Activated naive CD8-positive, alpha-beta T cell treated with anti-CD3 and anti-CD28 coated beads, Interleukin-2, amount 10 ng/mL, durations not matched to agents 7 days and 5 days (primary cell): Measurements from ENCODE around the gene NEMF. TPM values are rescaled to one million over a fixed set of nuclear protein-coding genes. Genes with fewer than 3 reads are reported as not detected.
A peak's percentile ranks its signal among the peaks of the same experiment; 100 is the strongest.
"Not testable (repeated sequence)": the region's sequence is repeated elsewhere in the genome, so short reads cannot be mapped to it uniquely, and the experiment has no call there.

ENCODE experiments used
- ATAC-seq: fragments of 150-1000 bp; cut with Tn5 transposase; one replicate; pipeline ENCODE4 v1.10.0; 2021; ENCODE audit warnings: low read depth, moderate library complexity
- POLR2A ChIA-PET: fragments of 350-600 bp; sonication (Branson Sonifier 250); formaldehyde crosslinking; loops from one replicate; lab custom pipeline; 2021; ENCODE audit warnings: antibody characterized with exemption; lab: Charles Lee
- DNase-seq: peaks from one replicate; pipeline ENCODE4 v3.0.0; 2021
- H3K27ac Mint-ChIP-seq: one replicate; pipeline ENCODE4 v1.8.0; 2022; ENCODE audit warnings: mild to moderate bottlenecking, mixed read lengths
- H3K27me3 Mint-ChIP-seq: one replicate; pipeline ENCODE4 v1.8.0; 2022; ENCODE audit warnings: mild to moderate bottlenecking, moderate library complexity, mixed read lengths
- H3K36me3 Mint-ChIP-seq: one replicate; pipeline ENCODE4 v1.8.0; 2021; ENCODE audit warnings: mild to moderate bottlenecking, mixed read lengths
- H3K4me1 Mint-ChIP-seq: one replicate; pipeline ENCODE4 v1.8.0; 2021; ENCODE audit warnings: mixed read lengths
- H3K4me3 Mint-ChIP-seq: one replicate; pipeline ENCODE4 v1.8.0; 2022; ENCODE audit warnings: mild to moderate bottlenecking, moderate library complexity, mixed read lengths
- H3K9me3 Mint-ChIP-seq: one replicate; pipeline ENCODE4 v1.8.0; 2021; ENCODE audit warnings: mixed read lengths
- total RNA-seq, 2 experiments: library from RNA; stranded (reverse); gene quantifications; one replicate each; pipeline ENCODE4 v1.2.3, GENCODE V29; 2021

NEMF gene
- total RNA-seq, 2 experiments from 2014 or later = 90.1 to 91.1 TPM

DNA sequence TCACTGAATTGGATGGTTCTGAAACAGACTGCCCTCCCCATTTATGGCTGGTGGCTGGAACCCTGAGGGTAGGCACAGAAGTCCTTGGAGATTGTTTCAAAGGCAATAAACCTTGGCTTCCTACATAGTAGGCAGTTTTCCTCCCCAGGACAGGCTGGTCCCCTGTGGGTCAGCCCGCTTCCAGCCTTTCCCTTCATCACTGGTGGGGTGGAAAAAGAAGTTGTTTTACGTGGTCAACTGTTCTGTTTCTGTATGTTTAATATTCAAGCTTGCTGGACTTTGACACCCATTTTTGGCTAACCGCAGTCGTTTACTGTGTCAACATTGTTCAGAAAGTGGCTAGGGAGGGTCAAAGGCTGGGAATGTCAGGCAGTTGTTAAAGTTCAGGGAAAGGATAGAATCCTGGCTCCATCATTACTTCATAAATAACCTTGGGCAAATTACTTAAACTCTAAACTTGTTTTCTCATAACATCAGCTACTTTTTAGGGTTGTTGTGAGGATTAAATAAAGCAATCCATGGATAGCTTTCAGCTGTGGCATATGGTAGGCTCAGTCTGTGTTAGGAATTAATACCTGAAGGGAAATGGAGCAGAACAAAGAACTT, 82.3 kb downstream of the NEMF start:
- H3K27ac Mint-ChIP-seq = peak overlapping the region; percentile 54
- peaks cover 31% of the 10 kb centered on the region for H3K4me1 Mint-ChIP-seq
- no peaks in the 10 kb centered on the region for H3K27me3 Mint-ChIP-seq
- ATAC-seq (no peak), DNase-seq (no peak)
- peaks cover 7% of the 10 kb centered on the region for H3K36me3 Mint-ChIP-seq
- H3K9me3 Mint-ChIP-seq = no peaks in the 10 kb centered on the region
- POLR2A ChIA-PET = interaction anchor here (1.0 to 1.8 kb wide), 3 partner anchors 10 to 136 kb away, joined by 3 to 4 read pairs (median 3); partner anchors contain the start of gene DNAAF2
- H3K4me3 Mint-ChIP-seq = peak overlapping the region; percentile 52

DNA sequence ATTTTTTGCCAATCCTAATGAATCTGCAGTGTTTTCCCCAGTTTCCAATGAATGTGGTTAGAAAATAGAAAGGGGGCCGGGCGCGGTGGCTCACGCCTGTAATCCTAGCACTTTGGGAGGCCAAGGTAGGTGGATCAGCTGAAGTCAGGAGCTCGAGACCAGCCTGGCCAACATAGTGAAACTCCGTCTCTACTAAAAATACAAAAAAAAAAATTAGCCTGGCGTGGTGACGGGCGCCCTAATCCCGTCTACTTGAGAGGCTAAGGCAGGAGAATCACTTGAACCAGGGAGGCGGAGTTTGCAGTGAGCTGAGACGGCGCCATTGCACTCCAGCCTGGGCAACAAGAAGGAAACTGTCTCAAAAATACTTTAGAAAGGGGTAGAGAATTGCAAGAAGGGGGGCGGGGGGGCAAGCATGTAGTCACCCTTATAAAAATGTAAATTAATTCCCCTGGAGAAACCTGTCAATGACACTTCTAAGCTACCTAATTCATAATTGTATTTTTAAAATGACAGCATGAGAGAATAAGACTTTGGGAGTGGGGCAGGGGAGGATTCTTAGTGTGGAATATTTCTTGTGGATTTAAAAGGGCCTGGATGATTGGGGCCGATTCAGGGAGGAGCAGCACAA, 82.9 kb downstream of the NEMF start:
- POLR2A ChIA-PET = interaction anchor here (1.0 to 3.7 kb wide), 11 partner anchors 10 to 542 kb away, joined by 3 to 43 read pairs (median 19); partner anchors contain the start of genes DMAC2L, DNAAF2, KLHDC1 and L2HGDH
- Mint-ChIP-seq H3K27me3 (no peaks in the 10 kb centered on the region), H3K4me1 (peaks cover 28% of the 10 kb centered on the region), H3K27ac (peak overlapping the region; percentile 100), H3K4me3 (peak overlapping the region; percentile 98), H3K9me3 (no peaks in the 10 kb centered on the region), H3K36me3 (peaks cover 2% of the 10 kb centered on the region)
- DNase-seq = no peak
- ATAC-seq = no peak

DNA sequence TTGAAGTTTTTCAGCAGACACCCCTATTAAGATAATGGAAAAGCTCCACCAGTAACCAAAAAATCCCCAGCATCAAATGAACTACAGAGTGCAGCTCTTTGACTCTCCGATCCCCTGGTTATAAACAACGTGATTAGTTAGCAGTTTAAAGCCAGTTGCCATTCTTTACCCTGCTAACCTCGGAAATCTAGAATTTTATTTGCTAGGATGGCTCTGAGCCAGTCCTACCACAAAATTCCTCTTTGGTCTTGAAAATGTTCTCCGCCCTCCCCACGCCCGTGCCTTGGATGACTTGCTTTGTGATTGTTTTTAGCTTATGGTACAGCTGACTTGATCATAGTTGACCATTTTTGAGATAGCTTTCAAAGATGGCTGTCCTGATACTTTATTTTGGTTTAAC, 83.4 kb downstream of the NEMF start:
- peak overlapping the region; percentile 100 for H3K27ac Mint-ChIP-seq
- peak overlapping the region; percentile 98 for H3K4me3 Mint-ChIP-seq
- DNase-seq (no peak), ATAC-seq (no peak)
- peaks cover 26% of the 10 kb centered on the region for H3K4me1 Mint-ChIP-seq
- POLR2A ChIA-PET = interaction anchor here (0.6 to 3.7 kb wide), 14 partner anchors 7 to 594 kb away, joined by 3 to 43 read pairs (median 16); partner anchors contain the start of genes DMAC2L, DNAAF2, KLHDC1 and L2HGDH
- no peaks in the 10 kb centered on the region for H3K9me3 Mint-ChIP-seq
- H3K27me3 Mint-ChIP-seq = no peaks in the 10 kb centered on the region
- peaks cover 1% of the 10 kb centered on the region for H3K36me3 Mint-ChIP-seq

DNA sequence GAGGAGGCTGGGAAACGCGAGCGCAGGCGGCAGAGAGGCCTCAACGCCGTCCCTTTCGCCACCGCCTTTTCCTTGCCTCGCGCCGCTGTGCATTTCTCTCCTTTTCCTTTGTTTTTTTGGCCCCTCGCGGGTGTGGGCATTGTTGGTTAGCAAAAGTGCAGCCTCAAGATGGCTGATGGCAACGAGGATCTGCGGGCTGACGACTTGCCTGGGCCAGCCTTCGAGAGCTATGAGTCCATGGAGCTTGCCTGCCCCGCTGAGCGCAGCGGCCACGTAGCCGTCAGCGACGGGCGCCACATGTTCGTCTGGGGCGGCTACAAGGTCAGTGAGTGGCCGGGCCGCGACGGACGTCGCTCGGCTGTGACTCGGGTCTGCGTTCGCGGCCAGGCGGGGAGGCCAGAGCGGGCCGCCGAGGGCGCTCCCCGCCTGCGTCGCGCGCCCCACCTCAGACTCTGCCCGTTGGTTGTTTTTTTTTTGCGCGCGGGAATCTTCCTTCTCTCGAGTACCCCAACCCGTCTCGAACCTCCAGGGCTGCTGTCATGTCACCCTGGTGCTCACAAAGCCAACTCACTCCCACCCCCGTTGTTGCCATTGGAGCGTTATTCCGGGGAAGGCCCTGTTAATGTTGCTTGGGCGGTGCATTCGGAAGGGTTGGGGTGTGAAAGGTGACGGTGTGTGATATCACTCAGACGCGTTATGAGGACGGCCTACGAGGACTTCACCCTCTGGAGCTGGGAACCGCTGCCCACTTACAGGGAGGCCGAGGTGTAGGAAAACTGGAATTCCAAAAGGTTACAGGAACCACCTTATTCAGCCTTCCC, 84.1 kb downstream of the NEMF start:
- DNase-seq (peak; percentile 72), ATAC-seq (peak; percentile 51)
- H3K4me1 Mint-ChIP-seq = peaks cover 26% of the 10 kb centered on the region
- H3K9me3 Mint-ChIP-seq = no peaks in the 10 kb centered on the region
- H3K27me3 Mint-ChIP-seq = no peaks in the 10 kb centered on the region
- POLR2A ChIA-PET = interaction anchor here (0.6 to 3.7 kb wide), 28 partner anchors 8 to 971 kb away, joined by 3 to 43 read pairs (median 6); partner anchors contain the start of genes DMAC2L, DNAAF2, KLHDC1 and L2HGDH
- peak overlapping the region; percentile 100 for H3K27ac Mint-ChIP-seq
- H3K4me3 Mint-ChIP-seq = peak overlapping the region; percentile 98
- peaks cover 1% of the 10 kb centered on the region for H3K36me3 Mint-ChIP-seq

DNA sequence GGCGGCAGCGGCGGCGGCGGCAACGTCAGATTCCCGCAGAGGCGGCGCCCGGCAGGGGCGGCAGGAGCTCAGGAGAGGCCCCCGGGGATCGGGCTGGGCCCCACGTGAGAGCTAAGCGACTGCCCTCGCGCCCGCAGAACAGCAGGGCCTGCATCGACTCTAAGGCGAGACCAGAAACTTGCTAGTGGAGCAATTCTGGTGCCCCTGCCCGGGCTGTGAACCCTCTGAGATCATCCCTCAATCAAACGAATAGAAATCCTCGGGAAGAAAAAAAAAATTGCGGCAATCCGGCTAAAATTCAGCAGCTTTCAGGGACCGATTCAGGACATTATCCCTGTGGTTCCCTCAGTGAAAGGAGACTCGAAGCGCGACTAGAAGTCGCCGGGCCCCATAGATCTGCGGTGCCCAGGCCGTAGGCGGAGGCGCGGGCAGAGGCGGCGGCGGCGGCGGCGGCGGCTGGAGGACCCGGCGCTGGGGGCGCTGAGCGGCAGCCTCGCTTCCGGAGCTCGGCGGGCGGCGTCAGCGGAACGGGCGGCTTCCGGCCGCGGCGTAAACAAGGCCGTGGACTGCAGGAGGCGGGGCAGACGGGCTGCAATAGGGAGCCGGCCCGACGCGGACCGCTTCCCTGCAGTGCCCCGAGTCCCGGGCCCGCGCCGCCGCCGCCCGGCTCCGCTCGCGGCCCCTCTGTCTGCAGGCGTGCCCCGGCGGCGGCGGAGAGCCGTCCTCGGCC, 84.9 kb downstream of the NEMF start, which contains the start of gene KLHDC2:
Gene KLHDC2 (plus strand): TSS at position 583 of the 730 bp plus-strand sequence. CDS start 316 bp downstream, outside the sequence.
- H3K9me3 Mint-ChIP-seq = no peaks in the 10 kb centered on the region
- H3K4me3 Mint-ChIP-seq = peak within 1 kb of the TSS; percentile 98
- no peaks in the 10 kb centered on the region for H3K27me3 Mint-ChIP-seq
- H3K36me3 Mint-ChIP-seq = peaks cover 1% of the 10 kb centered on the region
- ATAC-seq = peak; percentile 88
- H3K27ac Mint-ChIP-seq = peak within 1 kb of the TSS; percentile 100
- peaks cover 26% of the 10 kb centered on the region for H3K4me1 Mint-ChIP-seq
- DNase-seq = peak; percentile 93
- POLR2A ChIA-PET = interaction anchor here (0.6 to 3.7 kb wide), 29 partner anchors 9 to 972 kb away, joined by 3 to 43 read pairs (median 6); partner anchors contain the start of genes ARF6, DMAC2L, DNAAF2 and KLHDC1

DNA sequence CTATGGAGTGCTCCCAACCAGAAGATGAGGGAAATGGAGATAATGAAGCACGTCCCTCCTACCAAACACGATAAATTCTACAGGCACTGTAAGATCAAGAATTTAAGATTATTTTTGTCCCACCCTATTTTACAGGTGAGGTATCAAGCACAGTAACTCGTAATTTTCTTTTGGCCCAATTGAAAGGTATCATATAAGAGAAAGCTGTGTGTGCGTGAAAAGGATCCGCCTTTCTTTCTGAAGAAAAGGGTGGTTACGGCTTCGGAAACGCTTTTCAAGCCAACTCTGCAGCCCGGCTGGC, 85.4 kb downstream of the NEMF start:
- H3K36me3 Mint-ChIP-seq = peaks cover 1% of the 10 kb centered on the region
- POLR2A ChIA-PET = interaction anchor here (0.6 to 3.7 kb wide), 24 partner anchors 14 to 972 kb away, joined by 3 to 43 read pairs (median 7); partner anchors contain the start of genes ARF6, DMAC2L, DNAAF2 and KLHDC1
- H3K27ac Mint-ChIP-seq = peak overlapping the region; percentile 98
- no peaks in the 10 kb centered on the region for H3K9me3 Mint-ChIP-seq
- H3K27me3 Mint-ChIP-seq = no peaks in the 10 kb centered on the region
- peaks cover 26% of the 10 kb centered on the region for H3K4me1 Mint-ChIP-seq
- ATAC-seq (no peak), DNase-seq (no peak)
- peak overlapping the region; percentile 82 for H3K4me3 Mint-ChIP-seq

DNA sequence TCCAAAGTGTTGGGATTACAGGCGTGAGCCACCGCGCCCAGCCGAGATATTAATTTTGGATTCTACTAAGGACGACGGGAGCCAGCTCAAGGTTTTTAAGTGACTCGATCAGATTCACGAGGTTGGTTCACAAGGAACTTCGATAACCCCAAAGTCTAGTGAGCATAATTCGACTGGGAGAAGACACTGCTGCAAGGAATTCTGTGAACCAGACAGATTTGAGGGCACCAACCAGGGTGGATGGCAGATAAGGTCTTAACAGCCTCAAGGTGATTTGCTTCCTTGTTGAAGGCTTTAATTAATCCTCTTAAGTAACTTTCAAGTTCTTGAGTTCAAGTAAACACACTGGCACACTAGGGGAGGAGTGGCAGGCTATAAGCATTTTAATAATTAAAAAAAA, 85.7 kb downstream of the NEMF start:
- peaks cover 1% of the 10 kb centered on the region for H3K36me3 Mint-ChIP-seq
- peaks cover 26% of the 10 kb centered on the region for H3K4me1 Mint-ChIP-seq
- H3K27ac Mint-ChIP-seq = peak overlapping the region; percentile 98
- ATAC-seq (no peak), DNase-seq (no peak)
- POLR2A ChIA-PET = interaction anchor here (0.7 to 3.7 kb wide), 15 partner anchors 14 to 295 kb away, joined by 3 to 43 read pairs (median 16); partner anchors contain the start of genes ARF6, DNAAF2, KLHDC1 and LRR1
- no peaks in the 10 kb centered on the region for H3K27me3 Mint-ChIP-seq
- H3K4me3 Mint-ChIP-seq = peak overlapping the region; percentile 82
- H3K9me3 Mint-ChIP-seq = no peaks in the 10 kb centered on the region

DNA sequence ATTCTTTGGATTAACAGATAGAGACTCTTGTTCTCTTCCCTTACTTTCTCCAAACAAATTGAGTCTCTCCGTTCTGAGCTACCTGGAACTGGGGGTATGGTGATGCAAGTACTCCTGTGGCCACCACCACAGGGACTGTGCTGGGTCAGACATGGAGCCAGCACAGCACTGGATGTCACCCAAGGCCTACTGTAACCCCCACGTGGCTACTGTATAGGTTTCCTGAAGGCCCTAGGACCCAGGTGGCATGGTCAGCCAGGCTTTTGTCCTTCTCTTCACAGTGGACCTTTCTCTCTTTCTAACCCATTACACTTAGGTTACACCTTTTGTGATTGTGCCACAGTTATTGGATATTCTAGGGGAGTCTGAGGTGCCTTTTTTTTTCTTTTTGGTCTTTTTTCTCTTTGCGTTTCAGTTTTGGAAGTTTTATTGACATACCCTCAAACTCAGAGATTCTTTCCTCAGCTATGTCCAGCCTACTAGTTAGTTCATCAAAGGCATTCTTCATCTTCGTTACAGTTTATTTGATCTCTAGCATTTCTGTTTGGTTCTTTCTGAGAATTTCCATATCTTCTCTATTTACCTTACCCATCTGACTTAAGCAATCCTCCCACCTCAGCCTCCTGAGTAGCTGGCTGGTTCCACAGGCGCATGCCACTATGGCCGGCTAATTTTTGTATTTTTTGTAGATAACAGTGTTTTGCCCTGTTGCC, 90.6 kb downstream of the NEMF start:
- Mint-ChIP-seq H3K4me1 (peaks cover 4% of the 10 kb centered on the region), H3K27me3 (peaks cover 6% of the 10 kb centered on the region), H3K36me3 (no peaks in the 10 kb centered on the region), H3K9me3 (no peaks in the 10 kb centered on the region), H3K27ac (no peak overlapping the region), H3K4me3 (no peak overlapping the region)
- DNase-seq (no peak), ATAC-seq (no peak)
- POLR2A ChIA-PET = no interaction called here

DNA sequence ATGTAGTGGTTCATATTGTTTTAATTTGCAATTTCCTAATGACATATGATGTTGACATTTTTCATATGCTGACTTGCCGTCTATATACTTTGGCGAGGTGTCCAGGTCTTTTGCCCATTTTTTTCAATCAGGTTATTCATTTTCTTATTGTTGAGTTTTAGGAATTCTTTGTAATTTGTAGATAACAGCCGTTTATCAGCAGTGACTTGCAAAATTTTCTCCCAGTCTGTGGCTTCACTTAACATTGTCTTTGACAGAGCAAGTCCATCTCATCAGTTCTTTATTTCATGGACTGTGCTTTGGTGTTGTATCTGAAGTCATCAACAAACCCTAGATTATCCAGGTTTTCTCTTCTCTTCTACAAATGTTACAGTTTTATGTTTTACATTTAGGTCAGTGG, 97.2 kb downstream of the NEMF start:
- no peaks in the 10 kb centered on the region for H3K9me3 Mint-ChIP-seq
- no peak overlapping the region for H3K4me3 Mint-ChIP-seq
- ATAC-seq = no peak
- no peaks in the 10 kb centered on the region for H3K4me1 Mint-ChIP-seq
- H3K27me3 Mint-ChIP-seq = peaks cover 6% of the 10 kb centered on the region
- DNase-seq = no peak
- POLR2A ChIA-PET = no interaction called here
- H3K36me3 Mint-ChIP-seq = no peaks in the 10 kb centered on the region
- no peak overlapping the region for H3K27ac Mint-ChIP-seq

DNA sequence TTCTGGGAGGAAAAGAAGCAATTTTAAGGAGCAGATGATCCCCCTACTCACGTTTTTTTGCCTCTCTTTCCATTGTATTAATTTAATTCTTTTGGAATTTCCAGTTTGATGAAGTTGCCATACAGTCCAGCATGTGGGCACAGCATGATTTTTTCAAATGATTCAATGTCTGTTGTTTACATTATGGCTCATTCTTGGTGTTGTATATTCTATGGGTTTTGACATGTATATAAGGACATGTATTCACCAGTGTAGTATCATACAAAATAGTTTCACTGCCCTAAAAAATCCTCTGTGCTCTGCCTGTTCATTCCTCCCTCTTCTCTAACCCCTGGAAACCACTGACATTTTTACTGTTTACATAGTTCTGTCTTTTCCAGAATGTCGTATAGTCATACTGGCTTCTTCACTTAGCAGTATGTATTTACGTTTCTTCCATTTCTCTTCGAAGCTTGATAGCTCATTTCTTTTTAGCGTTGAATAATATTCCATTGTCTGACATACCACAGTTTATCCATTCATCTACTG, 98.0 kb downstream of the NEMF start:
- no peak overlapping the region for H3K4me3 Mint-ChIP-seq
- no peaks in the 10 kb centered on the region for H3K4me1 Mint-ChIP-seq
- no peak overlapping the region for H3K27ac Mint-ChIP-seq
- H3K9me3 Mint-ChIP-seq = no peaks in the 10 kb centered on the region
- DNase-seq (no peak), ATAC-seq (no peak)
- H3K36me3 Mint-ChIP-seq = no peaks in the 10 kb centered on the region
- peaks cover 6% of the 10 kb centered on the region for H3K27me3 Mint-ChIP-seq
- POLR2A ChIA-PET = no interaction called here

DNA sequence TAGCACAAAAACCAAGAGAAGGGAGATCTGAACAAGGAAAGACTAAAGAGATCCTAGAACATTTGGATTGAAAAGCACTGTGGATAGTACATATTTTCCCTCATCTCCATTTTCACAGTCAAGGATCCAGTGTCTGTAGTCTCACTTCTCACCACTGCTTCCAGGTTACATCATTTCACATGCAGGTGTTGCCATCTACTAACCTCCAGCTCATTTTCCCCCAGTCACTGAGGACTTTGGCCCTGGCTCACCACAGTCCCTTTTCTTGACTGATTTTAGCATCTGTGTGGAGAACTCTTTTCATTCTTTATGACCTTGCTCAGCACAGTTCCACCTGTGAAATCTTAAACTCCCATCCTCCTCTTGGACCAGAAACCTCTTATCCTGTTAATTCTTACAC, 106.1 kb downstream of the NEMF start:
- POLR2A ChIA-PET, H3K4me3 Mint-ChIP-seq, ATAC-seq, DNase-seq, H3K36me3 Mint-ChIP-seq, H3K9me3 Mint-ChIP-seq, H3K27ac Mint-ChIP-seq, H3K4me1 Mint-ChIP-seq, H3K27me3 Mint-ChIP-seq: not testable (repeated sequence)

DNA sequence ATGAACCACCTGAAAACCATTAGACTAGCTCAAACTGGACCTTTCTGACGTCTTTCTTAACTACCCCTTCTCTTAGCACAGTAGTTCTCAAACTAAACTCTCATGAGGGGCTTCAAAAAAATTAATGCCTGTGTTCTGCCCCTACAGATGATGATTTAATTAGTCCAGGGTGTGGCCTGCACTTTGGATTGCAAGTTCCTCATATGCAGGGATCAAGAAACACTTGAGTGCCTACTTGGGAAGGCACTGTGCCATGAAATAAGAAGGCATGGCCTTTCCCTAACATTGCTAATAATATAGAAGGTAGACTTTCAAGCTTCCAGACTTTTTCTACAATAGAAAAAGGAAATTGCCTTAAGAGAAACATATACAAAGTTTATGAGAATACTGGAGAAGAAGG, 107.4 kb downstream of the NEMF start:
- no peak for ATAC-seq
- H3K36me3 Mint-ChIP-seq = no peaks in the 10 kb centered on the region
- H3K27me3 Mint-ChIP-seq = no peaks in the 10 kb centered on the region
- no peak for DNase-seq
- POLR2A ChIA-PET = no interaction called here
- H3K4me3 Mint-ChIP-seq = no peak overlapping the region
- H3K27ac Mint-ChIP-seq = no peak overlapping the region
- H3K9me3 Mint-ChIP-seq = no peaks in the 10 kb centered on the region
- H3K4me1 Mint-ChIP-seq = no peaks in the 10 kb centered on the region
